SK-N-SH (cell line): Measurements from ENCODE around the gene C9orf43. TPM values are rescaled to one million over a fixed set of nuclear protein-coding genes. Genes with fewer than 3 reads are reported as not detected.
A peak's percentile ranks its signal among the peaks of the same experiment; 100 is the strongest.

ENCODE experiments used
- CTCF ChIA-PET: fragments of 300-600, 350-600 bp; formaldehyde crosslinking; extraction: SDS; loops from one replicate; lab custom pipeline; 2021; lab: Yijun Ruan, JAX
- POLR2A ChIA-PET: fragments of 350-600 bp; sonication (Branson Sonifier 250); formaldehyde crosslinking; extraction: SDS; loops from one replicate; lab custom pipeline; 2020; ENCODE audit warnings: antibody characterized with exemption, inconsistent platforms; lab: Yijun Ruan, JAX
- DNase-seq: peaks from one replicate; pipeline ENCODE4 v3.0.0; 2012
- H2AFZ ChIP-seq: fragments of 200-600 bp; sonication (generic); 2 replicates; pipeline ENCODE4 v1.8.1; 2016; ENCODE audit warnings: antibody characterized with exemption, mild to moderate bottlenecking, low read depth
- H3F3A ChIP-seq: fragments of 200-600 bp; sonication (generic); replicated peaks from 2 replicates; pipeline ENCODE3; 2016; ENCODE audit warnings: antibody characterized with exemption, mild to moderate bottlenecking; ENCODE audit not compliant: insufficient read depth
- H3K27ac ChIP-seq, 2 experiments: fragments of 200-500 bp in 1 of 2; fragments of 200-600 bp in 1 of 2; sonication (Bioruptor generic) in 1 of 2; sonication (generic), shearing (Covaris generic) in 1 of 2; 2 replicates each; pipeline versions ENCODE4 v1.5.1 to v1.6.1; 2014 to 2016; ENCODE audit warnings: low read depth in 2 of 2, inconsistent platforms in 1 of 2, low read length in 1 of 2, mild to moderate bottlenecking in 1 of 2, mixed read lengths in 1 of 2
- H3K27me3 ChIP-seq: fragments of 200-600 bp; sonication (generic), shearing (Covaris generic); 2 replicates; pipeline ENCODE4 v1.6.1; 2016; ENCODE audit warnings: mixed run types; ENCODE audit not compliant: insufficient read depth
- H3K36me3 ChIP-seq, 2 experiments: fragments of 200-500 bp in 1 of 2; fragments of 200-600 bp in 1 of 2; sonication (Bioruptor generic) in 1 of 2; sonication (generic) in 1 of 2; replicated peaks in 1 of 2; 2 replicates each; pipeline versions ENCODE3 to v1.5.1; 2014 to 2016; ENCODE audit warnings: low read length in 1 of 2, mild to moderate bottlenecking in 1 of 2; ENCODE audit not compliant: insufficient read depth in 2 of 2, control insufficient read depth in 1 of 2
- H3K4me1 ChIP-seq, 2 experiments: fragments of 200-500 bp in 1 of 2; fragments of 200-600 bp in 1 of 2; sonication (Bioruptor generic) in 1 of 2; sonication (generic), shearing (Covaris generic) in 1 of 2; 2 replicates each; pipeline versions ENCODE4 v1.5.1 to v1.6.1; 2014 to 2016; ENCODE audit warnings: low read depth in 1 of 2, low read length in 1 of 2, mixed run types in 1 of 2; ENCODE audit not compliant: insufficient read depth in 2 of 2, control insufficient read depth in 1 of 2
- H3K4me2 ChIP-seq: fragments of 200-600 bp; sonication (generic), shearing (Covaris generic); 2 replicates; pipeline ENCODE4 v1.6.1; 2017; ENCODE audit warnings: mixed run types
- H3K4me3 ChIP-seq, 2 experiments: fragments of 200-500 bp in 1 of 2; fragments of 200-600 bp in 1 of 2; sonication (Bioruptor generic) in 1 of 2; sonication (generic), shearing (Covaris generic) in 1 of 2; 2 replicates each; pipeline versions ENCODE4 v1.5.1 to v1.8.1; 2014 to 2016; ENCODE audit warnings: low read depth in 2 of 2, inconsistent platforms in 1 of 2, low read length in 1 of 2, mild to moderate bottlenecking in 1 of 2, mixed read lengths in 1 of 2, moderate library complexity in 1 of 2
- H3K79me2 ChIP-seq: fragments of 200-600 bp; sonication (generic); 2 replicates; pipeline ENCODE4 v1.8.1; 2017; ENCODE audit warnings: mild to moderate bottlenecking; ENCODE audit not compliant: insufficient read depth
- H3K9ac ChIP-seq: fragments of 200-600 bp; sonication (generic); 2 replicates; pipeline ENCODE4 v1.6.1; 2017; ENCODE audit warnings: mixed run types
- H3K9me2 ChIP-seq: fragments of 200-600 bp; sonication (generic); 2 replicates; pipeline ENCODE4 v1.6.1; 2017; ENCODE audit warnings: mixed run types
- H3K9me3 ChIP-seq: fragments of 200-600 bp; sonication (generic); 2 replicates; pipeline ENCODE4 v1.6.1; 2017; ENCODE audit warnings: mixed run types, mild to moderate bottlenecking, moderate library complexity
- H4K20me1 ChIP-seq: fragments of 200-600 bp; sonication (generic); 2 replicates; pipeline ENCODE4 v1.6.1; 2017; ENCODE audit warnings: mild to moderate bottlenecking, mixed run types; ENCODE audit not compliant: insufficient read depth
- ELF1 ChIP-seq: IDR thresholded peaks from 2 replicates; pipeline ENCODE4 v1.4.0; 2012
- FOSL2 ChIP-seq: IDR thresholded peaks from 2 replicates; pipeline ENCODE4 v1.4.0; 2012; ENCODE audit warnings: low read depth, mild to moderate bottlenecking, moderate library complexity, borderline replicate concordance
- GABPA ChIP-seq: IDR thresholded peaks from 2 replicates; pipeline ENCODE4 v1.4.0; 2012; ENCODE audit warnings: low read depth, mild to moderate bottlenecking
- MEF2A ChIP-seq: IDR thresholded peaks from 2 replicates; pipeline ENCODE4 v1.4.0; 2012; ENCODE audit warnings: low read depth, borderline replicate concordance
- MXI1 ChIP-seq: IDR thresholded peaks from 2 replicates; pipeline ENCODE4 v1.6.1; 2012; ENCODE audit warnings: mild to moderate bottlenecking, low read depth, low read length, improper control_type of control experiment
- NFIC ChIP-seq: IDR thresholded peaks from 2 replicates; pipeline ENCODE4 v1.4.0; 2012; ENCODE audit warnings: borderline replicate concordance
- POLR2AphosphoS5 ChIP-seq: IDR thresholded peaks from 2 replicates; pipeline ENCODE4 v1.6.1; 2012; ENCODE audit warnings: low read depth, low read length
- RAD21 ChIP-seq: IDR thresholded peaks from 2 replicates; pipeline ENCODE4 v1.6.1; 2012; ENCODE audit warnings: mild to moderate bottlenecking, low read length
- RCOR1 ChIP-seq: fragments of 150-350 bp; IDR thresholded peaks from 2 replicates; pipeline ENCODE4 v1.6.1; 2017; ENCODE audit warnings: antibody characterized with exemption, low read length
- RXRA ChIP-seq: IDR thresholded peaks from 2 replicates; pipeline ENCODE4 v1.4.0; 2012; ENCODE audit warnings: low read depth, mild to moderate bottlenecking, borderline replicate concordance
- SMC3 ChIP-seq: IDR thresholded peaks from 2 replicates; pipeline ENCODE4 v1.6.1; 2012; ENCODE audit warnings: low read depth, low read length, improper control_type of control experiment
- TCF12 ChIP-seq: IDR thresholded peaks from 2 replicates; pipeline ENCODE4 v1.4.0; 2012
- TEAD4 ChIP-seq: IDR thresholded peaks from 2 replicates; pipeline ENCODE4 v1.4.0; 2012; ENCODE audit warnings: mild to moderate bottlenecking, borderline replicate concordance; ENCODE audit not compliant: insufficient read depth
- YY1 ChIP-seq: IDR thresholded peaks from 2 replicates; pipeline ENCODE4 v1.4.0; 2012; ENCODE audit warnings: low read depth, mild to moderate bottlenecking
- WGBS: methylation state at CpG from one replicate; pipeline ENCODE4 v1.1.6; 2017; ENCODE audit warnings: low lambda C conversion rate; 5-methylcytosine and 5-hydroxymethylcytosine counted together
- polyA plus RNA-seq, 3 experiments: library from polyadenylated mRNA; depleted of rRNA; stranded (reverse); fragments of >200 nt; gene quantifications; 2 replicates each; pipeline ENCODE4 v1.2.3, GENCODE V29; 2012
- TF ChIP-seq, protein P1 (sequence below): fragments of 150-350 bp; IDR thresholded peaks from 2 replicates; pipeline ENCODE4 v1.6.1; 2016; ENCODE audit warnings: mild to moderate bottlenecking, low read depth, low read length
- TF ChIP-seq, protein P2 (sequence below): fragments of 150-350 bp; IDR thresholded peaks from 2 replicates; pipeline ENCODE4 v1.6.1; 2017; ENCODE audit warnings: antibody characterized with exemption, low read length, low read depth, borderline replicate concordance
- TF ChIP-seq, protein P3 (sequence below): IDR thresholded peaks from 2 replicates; pipeline ENCODE4 v1.4.0; 2012; ENCODE audit warnings: low read depth

The C9orf43 gene
- polyA plus RNA-seq, 1 of the 3 experiments (the other 2 are of a cell fraction) = 0.58 TPM

DNA sequence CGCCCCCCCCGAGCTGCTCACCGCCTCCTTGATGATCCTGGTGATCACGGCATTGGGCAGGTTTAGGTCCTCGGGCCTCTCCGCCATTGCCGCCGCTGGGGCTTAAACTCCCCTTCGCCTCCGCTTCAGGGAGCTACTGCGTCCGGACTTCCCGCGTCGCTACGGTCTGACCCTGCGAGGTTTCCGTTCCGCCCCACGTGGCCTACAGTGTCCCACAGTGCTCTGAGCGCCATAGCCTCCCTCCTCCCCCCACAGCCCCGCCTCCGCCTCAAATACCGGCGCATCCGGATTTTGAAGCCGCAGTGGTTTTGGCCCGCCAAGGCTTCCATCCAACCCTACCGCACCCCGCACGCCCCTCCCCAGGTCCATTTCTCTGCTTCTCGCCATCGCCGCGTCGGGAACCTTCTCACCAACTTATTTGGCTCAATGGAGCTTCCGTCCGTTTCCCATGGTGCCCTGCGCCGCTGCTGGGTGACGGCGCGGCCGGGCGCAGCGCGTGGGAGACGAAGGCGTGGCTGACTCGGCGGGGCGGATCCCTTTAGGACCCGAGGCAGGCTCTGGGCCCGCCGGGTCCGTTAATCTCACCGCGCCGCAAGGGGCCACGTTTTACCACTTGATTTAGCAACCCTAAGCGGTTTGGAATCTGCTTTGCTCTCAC lies at the start of gene C9orf43, which contains the start of gene POLE3 (continued):
- peak; percentile 19; the same call in 1 of the 2 replicates for TF ChIP-seq TCF12
- no peak for TF ChIP-seq NFIC
- TF ChIP-seq POLR2AphosphoS5 = peak; percentile 94
- no peak for TF ChIP-seq SMC3
- peak; percentile 18; the same call in 1 of the 2 replicates for TF ChIP-seq MEF2A
- TF ChIP-seq MXI1 = peak; percentile 95
- TF ChIP-seq, protein P1, sequence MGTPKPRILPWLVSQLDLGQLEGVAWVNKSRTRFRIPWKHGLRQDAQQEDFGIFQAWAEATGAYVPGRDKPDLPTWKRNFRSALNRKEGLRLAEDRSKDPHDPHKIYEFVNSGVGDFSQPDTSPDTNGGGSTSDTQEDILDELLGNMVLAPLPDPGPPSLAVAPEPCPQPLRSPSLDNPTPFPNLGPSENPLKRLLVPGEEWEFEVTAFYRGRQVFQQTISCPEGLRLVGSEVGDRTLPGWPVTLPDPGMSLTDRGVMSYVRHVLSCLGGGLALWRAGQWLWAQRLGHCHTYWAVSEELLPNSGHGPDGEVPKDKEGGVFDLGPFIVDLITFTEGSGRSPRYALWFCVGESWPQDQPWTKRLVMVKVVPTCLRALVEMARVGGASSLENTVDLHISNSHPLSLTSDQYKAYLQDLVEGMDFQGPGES = no peak
- no peak for TF ChIP-seq RXRA
- TF ChIP-seq FOSL2 = peak; percentile 7; the same call in 1 of the 2 replicates
- peak; percentile 55; the same call in 1 of the 2 replicates for TF ChIP-seq GABPA
- TF ChIP-seq, protein P2, sequence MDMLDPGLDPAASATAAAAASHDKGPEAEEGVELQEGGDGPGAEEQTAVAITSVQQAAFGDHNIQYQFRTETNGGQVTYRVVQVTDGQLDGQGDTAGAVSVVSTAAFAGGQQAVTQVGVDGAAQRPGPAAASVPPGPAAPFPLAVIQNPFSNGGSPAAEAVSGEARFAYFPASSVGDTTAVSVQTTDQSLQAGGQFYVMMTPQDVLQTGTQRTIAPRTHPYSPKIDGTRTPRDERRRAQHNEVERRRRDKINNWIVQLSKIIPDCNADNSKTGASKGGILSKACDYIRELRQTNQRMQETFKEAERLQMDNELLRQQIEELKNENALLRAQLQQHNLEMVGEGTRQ = peak; percentile 64
- no peak for TF ChIP-seq RCOR1
- TF ChIP-seq TEAD4 = 0 out of 2 replicates have a peak, but pooled peaks have one; percentile 32
- peak; percentile 79; the same call in 1 of the 2 replicates for TF ChIP-seq ELF1
- TF ChIP-seq, all 33 proteins: peak for 22

DNA sequence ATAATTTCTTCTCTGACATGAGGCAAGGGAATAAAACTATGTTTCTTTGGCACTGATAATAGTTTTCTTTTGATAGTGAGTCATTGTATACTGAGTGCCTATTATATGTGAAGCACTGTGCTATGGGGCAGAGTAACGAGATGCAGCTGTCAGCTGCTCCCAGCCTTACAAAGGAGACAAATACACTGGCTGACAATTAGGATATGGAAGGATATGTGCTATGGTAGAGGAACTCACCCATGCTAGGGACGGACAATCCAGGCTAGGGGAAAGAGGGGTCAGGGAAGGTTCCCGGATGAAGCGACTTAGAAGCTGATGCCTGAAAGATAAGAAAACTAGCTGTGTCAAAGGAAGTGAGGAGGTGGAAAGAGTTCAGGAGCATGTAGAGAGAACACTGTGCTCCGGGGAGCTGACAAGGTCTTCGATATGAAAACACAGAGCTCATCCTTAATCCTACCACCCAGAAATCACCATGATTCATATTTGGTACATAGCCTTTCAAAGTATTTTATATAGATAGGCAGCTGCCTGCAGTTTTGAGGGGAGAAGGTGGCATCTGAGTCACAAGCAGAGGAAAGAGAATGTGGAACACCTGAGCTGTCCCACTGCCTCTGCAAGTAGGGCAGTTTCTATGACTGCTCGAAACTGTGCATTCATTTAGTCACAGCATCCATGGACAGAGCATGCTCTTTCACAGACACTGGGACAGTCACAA lies 49.1 kb upstream of the C9orf43 start:
- CTCF ChIA-PET = interaction anchor here (2.2 kb wide), 1 partner anchor 12 kb away, joined by 6 read pairs; the partner anchor contains the start of gene BSPRY
- Histone ChIP-seq H4K20me1 (no peaks in the 10 kb centered on the region), H3K4me2 (peak overlapping the region; percentile 60; the same call in 1 of the 2 replicates), H3K9me2 (no peaks in the 10 kb centered on the region), H3K4me1 (peaks cover 0 to 8% of the 10 kb centered on the region in 2 experiments; a peak in 2 of 4 replicates), H3K9ac (no peak overlapping the region), H3K9me3 (no peaks in the 10 kb centered on the region), H3K4me3 (no peak overlapping the region), H3K27ac (no peak overlapping the region), H3K27me3 (no peaks in the 10 kb centered on the region), H2AFZ (no peak overlapping the region), H3K36me3 (no peaks in the 10 kb centered on the region), H3F3A (peaks cover 10% of the 10 kb centered on the region), H3K79me2 (no peaks in the 10 kb centered on the region)
- POLR2A ChIA-PET = interaction anchor here (1.0 kb wide), 1 partner anchor 21 kb away, joined by 3 read pairs; the partner anchor contains the start of gene WDR31
- no peak for DNase-seq
- WGBS = 55% methylated on average over 7 of the region's 7 CpGs
- no peak for TF ChIP-seq YY1
- no peak for TF ChIP-seq MEF2A
- no peak for TF ChIP-seq RXRA
- TF ChIP-seq TCF12 = peak; percentile 63
- no peak for TF ChIP-seq NFIC
- TF ChIP-seq TEAD4 = no peak
- TF ChIP-seq, protein P3, sequence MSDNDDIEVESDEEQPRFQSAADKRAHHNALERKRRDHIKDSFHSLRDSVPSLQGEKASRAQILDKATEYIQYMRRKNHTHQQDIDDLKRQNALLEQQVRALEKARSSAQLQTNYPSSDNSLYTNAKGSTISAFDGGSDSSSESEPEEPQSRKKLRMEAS = no peak
- TF ChIP-seq RAD21 = no peak
- TF ChIP-seq, protein P1 = no peak
- TF ChIP-seq FOSL2 = peak; percentile 40; the same call in 1 of the 2 replicates
